HepG2 (cell line): ENCODE results near the gene DNASE1L2. TPM values are rescaled to one million over a fixed set of nuclear protein-coding genes. Genes with fewer than 3 reads are reported as not detected.

Source experiments
- FOXC1 ChIP-seq: sonication (generic); formaldehyde crosslinking; IDR thresholded peaks from 2 replicates; pipeline ENCODE4 v1.8.0; 2022; ENCODE audit warnings: mild to moderate bottlenecking, missing genetic modification reagents, borderline replicate concordance
- SMAD9 ChIP-seq: sonication (generic); formaldehyde crosslinking; IDR thresholded peaks from 2 replicates; pipeline ENCODE4 v1.5.1; 2020; ENCODE audit warnings: mild to moderate bottlenecking, missing genetic modification reagents
- SRSF9 ChIP-seq: fragments of 200-400 bp; formaldehyde crosslinking; IDR thresholded peaks from 2 replicates; pipeline ENCODE4 v1.6.1; 2018; ENCODE audit warnings: borderline replicate concordance, mild to moderate bottlenecking, low read depth, low read length; ENCODE audit not compliant: insufficient read depth, poor library complexity, severe bottlenecking
- TARDBP ChIP-seq: sonication (generic); formaldehyde crosslinking; IDR thresholded peaks from 2 replicates; pipeline ENCODE4 v1.8.0; 2022; ENCODE audit warnings: mild to moderate bottlenecking, missing genetic modification reagents
- ZNF747 ChIP-seq: sonication (generic); formaldehyde crosslinking; IDR thresholded peaks from 2 replicates; pipeline ENCODE4 v1.8.1; 2023; ENCODE audit warnings: missing genetic modification reagents, mild to moderate bottlenecking, borderline replicate concordance
- ZNF761 ChIP-seq: sonication (generic); formaldehyde crosslinking; conservative IDR thresholded peaks from 2 replicates; pipeline ENCODE4 v1.4.0; 2020; ENCODE audit warnings: mild to moderate bottlenecking, missing genetic modification reagents
- polyA plus RNA-seq, 8 experiments: library from polyadenylated mRNA; depleted of rRNA in 3 of 8; stranded (reverse) in 7 of 8; unstranded in 1 of 8; fragments of >200 nt; fragmentation: Illumina TruSeq in 4 of 8; extraction: Trizol in 4 of 8; gene quantifications; 2 replicates each; pipeline versions ENCODE4 v1.2.1 to v1.2.3, GENCODE V29; 2011 to 2016; ENCODE audit warnings: low read depth in 4 of 8, missing spikeins in 1 of 8, mixed read lengths in 1 of 8; ENCODE audit not compliant: insufficient read depth in 1 of 8
- total RNA-seq, 5 experiments: library from RNA; depleted of rRNA; stranded (reverse); fragments of >200 nt; fragmentation: Illumina TruSeq; extraction: Trizol; gene quantifications; 2 replicates each; pipeline ENCODE4 v1.2.3, GENCODE V29; 2016; ENCODE audit warnings: low read depth in 1 of 5
- TF ChIP-seq, protein P1 (sequence below), 2 experiments: fragments of 450-650 bp in 1 of 2; sonication (generic) in 1 of 2; formaldehyde crosslinking in 1 of 2; IDR thresholded peaks; 2 replicates each; pipeline versions ENCODE4 v1.6.1 to v1.8.0; 2016 to 2022; ENCODE audit warnings: antibody characterized with exemption in 1 of 2, mild to moderate bottlenecking in 1 of 2, missing genetic modification reagents in 1 of 2
- TF ChIP-seq, protein P2 (sequence below): sonication (generic); formaldehyde crosslinking; IDR thresholded peaks from 2 replicates; pipeline ENCODE4 v1.4.0; 2020; ENCODE audit warnings: missing genetic modification reagents
- TF ChIP-seq, protein P3 (sequence below): sonication (generic); formaldehyde crosslinking; IDR thresholded peaks from 2 replicates; pipeline ENCODE4 v1.5.1; 2020; ENCODE audit warnings: mild to moderate bottlenecking, missing genetic modification reagents, moderate library complexity
- TF ChIP-seq, protein P4 (sequence below): sonication (generic); formaldehyde crosslinking; IDR thresholded peaks from 2 replicates; pipeline ENCODE4 v1.4.0; 2020; ENCODE audit warnings: missing genetic modification reagents

Gene DNASE1L2
- total and polyA plus RNA-seq, 2 of the 13 experiments (the other 11 are each of a cell fraction or from before 2014, with no cell fraction given) = 0.44 to 0.50 TPM

DNA sequence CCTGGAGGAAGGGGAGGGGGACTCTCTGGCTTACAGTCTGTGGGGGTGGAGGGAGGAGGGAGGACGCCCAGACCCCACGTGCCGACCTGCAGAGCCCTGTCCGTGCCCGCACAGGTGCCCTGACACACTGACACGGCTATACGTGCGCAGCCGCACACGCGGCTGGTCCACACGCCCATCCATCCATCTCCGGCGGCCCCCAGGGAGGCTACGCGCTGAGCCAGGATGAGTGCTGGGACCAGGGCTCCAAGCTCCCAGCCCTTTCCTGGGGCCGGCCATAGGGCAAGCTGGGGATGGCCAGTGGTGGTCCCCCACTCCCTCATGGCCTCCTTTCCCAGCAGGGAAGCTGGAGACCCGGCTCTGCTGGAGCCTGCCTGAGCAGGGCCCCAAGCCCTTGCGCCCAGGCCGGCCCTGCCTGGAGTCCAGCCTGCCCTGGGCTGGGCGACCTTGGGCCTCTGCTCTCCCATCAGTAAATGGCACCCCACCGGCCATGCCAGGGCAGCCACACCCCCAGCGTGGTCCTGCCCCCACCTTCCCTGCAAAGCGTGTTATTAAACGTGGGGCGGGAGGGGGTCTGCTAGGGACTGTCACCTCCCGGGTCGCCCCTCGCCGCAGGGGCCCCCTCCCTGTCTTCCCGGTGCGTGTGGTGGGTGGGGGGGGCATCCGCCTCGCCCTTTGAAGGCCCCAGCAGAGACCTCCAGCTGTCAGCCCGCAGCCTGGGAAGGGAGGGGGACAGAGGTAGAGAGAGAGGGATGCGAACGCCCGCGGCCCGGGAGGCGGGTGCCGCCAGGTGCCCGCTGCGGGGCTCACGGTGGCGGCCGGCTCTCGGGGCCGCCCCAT is 40.7 kb upstream of the DNASE1L2 start (continued):
- TF ChIP-seq, protein P1, sequence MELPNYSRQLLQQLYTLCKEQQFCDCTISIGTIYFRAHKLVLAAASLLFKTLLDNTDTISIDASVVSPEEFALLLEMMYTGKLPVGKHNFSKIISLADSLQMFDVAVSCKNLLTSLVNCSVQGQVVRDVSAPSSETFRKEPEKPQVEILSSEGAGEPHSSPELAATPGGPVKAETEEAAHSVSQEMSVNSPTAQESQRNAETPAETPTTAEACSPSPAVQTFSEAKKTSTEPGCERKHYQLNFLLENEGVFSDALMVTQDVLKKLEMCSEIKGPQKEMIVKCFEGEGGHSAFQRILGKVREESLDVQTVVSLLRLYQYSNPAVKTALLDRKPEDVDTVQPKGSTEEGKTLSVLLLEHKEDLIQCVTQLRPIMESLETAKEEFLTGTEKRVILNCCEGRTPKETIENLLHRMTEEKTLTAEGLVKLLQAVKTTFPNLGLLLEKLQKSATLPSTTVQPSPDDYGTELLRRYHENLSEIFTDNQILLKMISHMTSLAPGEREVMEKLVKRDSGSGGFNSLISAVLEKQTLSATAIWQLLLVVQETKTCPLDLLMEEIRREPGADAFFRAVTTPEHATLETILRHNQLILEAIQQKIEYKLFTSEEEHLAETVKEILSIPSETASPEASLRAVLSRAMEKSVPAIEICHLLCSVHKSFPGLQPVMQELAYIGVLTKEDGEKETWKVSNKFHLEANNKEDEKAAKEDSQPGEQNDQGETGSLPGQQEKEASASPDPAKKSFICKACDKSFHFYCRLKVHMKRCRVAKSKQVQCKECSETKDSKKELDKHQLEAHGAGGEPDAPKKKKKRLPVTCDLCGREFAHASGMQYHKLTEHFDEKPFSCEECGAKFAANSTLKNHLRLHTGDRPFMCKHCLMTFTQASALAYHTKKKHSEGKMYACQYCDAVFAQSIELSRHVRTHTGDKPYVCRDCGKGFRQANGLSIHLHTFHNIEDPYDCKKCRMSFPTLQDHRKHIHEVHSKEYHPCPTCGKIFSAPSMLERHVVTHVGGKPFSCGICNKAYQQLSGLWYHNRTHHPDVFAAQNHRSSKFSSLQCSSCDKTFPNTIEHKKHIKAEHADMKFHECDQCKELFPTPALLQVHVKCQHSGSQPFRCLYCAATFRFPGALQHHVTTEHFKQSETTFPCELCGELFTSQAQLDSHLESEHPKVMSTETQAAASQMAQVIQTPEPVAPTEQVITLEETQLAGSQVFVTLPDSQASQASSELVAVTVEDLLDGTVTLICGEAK (IDR thresholded peaks at IDR 0.05) = no peak
- TF ChIP-seq, protein P1 (CRISPR knock-in tag; IDR thresholded peaks at IDR 0.05) = no peak
- no peak for TF ChIP-seq TARDBP (CRISPR knock-in tag)
- TF ChIP-seq ZNF747 = no peak
- TF ChIP-seq SMAD9 = no peak
- TF ChIP-seq, protein P2, sequence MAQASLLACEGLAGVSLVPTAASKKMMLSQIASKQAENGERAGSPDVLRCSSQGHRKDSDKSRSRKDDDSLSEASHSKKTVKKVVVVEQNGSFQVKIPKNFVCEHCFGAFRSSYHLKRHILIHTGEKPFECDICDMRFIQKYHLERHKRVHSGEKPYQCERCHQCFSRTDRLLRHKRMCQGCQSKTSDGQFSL (CRISPR knock-in tag) = 0 out of 2 replicates have a peak, but pooled peaks have one; percentile 21
- no peak for TF ChIP-seq ZNF761 (CRISPR knock-in tag)
- TF ChIP-seq FOXC1 (CRISPR knock-in tag) = no peak
- no peak for TF ChIP-seq SRSF9
- TF ChIP-seq, protein P3, sequence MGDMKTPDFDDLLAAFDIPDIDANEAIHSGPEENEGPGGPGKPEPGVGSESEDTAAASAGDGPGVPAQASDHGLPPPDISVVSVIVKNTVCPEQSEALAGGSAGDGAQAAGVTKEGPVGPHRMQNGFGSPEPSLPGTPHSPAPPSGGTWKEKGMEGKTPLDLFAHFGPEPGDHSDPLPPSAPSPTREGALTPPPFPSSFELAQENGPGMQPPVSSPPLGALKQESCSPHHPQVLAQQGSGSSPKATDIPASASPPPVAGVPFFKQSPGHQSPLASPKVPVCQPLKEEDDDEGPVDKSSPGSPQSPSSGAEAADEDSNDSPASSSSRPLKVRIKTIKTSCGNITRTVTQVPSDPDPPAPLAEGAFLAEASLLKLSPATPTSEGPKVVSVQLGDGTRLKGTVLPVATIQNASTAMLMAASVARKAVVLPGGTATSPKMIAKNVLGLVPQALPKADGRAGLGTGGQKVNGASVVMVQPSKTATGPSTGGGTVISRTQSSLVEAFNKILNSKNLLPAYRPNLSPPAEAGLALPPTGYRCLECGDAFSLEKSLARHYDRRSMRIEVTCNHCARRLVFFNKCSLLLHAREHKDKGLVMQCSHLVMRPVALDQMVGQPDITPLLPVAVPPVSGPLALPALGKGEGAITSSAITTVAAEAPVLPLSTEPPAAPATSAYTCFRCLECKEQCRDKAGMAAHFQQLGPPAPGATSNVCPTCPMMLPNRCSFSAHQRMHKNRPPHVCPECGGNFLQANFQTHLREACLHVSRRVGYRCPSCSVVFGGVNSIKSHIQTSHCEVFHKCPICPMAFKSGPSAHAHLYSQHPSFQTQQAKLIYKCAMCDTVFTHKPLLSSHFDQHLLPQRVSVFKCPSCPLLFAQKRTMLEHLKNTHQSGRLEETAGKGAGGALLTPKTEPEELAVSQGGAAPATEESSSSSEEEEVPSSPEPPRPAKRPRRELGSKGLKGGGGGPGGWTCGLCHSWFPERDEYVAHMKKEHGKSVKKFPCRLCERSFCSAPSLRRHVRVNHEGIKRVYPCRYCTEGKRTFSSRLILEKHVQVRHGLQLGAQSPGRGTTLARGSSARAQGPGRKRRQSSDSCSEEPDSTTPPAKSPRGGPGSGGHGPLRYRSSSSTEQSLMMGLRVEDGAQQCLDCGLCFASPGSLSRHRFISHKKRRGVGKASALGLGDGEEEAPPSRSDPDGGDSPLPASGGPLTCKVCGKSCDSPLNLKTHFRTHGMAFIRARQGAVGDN (CRISPR knock-in tag) = peak; percentile 71
- TF ChIP-seq, protein P4, sequence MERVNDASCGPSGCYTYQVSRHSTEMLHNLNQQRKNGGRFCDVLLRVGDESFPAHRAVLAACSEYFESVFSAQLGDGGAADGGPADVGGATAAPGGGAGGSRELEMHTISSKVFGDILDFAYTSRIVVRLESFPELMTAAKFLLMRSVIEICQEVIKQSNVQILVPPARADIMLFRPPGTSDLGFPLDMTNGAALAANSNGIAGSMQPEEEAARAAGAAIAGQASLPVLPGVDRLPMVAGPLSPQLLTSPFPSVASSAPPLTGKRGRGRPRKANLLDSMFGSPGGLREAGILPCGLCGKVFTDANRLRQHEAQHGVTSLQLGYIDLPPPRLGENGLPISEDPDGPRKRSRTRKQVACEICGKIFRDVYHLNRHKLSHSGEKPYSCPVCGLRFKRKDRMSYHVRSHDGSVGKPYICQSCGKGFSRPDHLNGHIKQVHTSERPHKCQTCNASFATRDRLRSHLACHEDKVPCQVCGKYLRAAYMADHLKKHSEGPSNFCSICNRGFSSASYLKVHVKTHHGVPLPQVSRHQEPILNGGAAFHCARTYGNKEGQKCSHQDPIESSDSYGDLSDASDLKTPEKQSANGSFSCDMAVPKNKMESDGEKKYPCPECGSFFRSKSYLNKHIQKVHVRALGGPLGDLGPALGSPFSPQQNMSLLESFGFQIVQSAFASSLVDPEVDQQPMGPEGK = peak; percentile 57; the same call in 1 of the 2 replicates
